ENCODE data around the gene ABCD3.
"Not testable (repeated sequence)": the region's sequence is repeated elsewhere in the genome, so short reads cannot be mapped to it uniquely, and the experiment has no call there.

DNA sequence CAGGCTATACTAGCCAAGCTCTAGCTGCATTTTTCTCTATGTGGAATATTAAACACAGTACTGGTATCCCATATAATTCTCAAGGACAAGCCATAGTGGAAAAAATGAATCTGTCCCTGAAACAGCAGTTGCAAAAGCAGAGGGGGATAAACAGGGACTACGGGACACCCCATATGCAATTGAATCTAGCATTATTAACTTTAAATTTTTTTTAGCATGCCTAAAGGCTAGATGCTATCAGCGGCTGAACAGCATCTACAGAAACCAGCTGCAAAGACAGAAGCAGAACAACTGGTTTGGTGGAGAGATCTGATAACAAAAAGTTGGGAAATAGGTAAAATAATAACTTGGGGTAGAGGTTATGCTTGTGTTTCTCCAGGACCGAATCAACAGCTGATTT, 30.6 kb downstream of the ABCD3 start:
- not testable (repeated sequence) for TF ChIP-seq SMC3 (IDR thresholded peaks at IDR 0.05; ENCODE audit: low read depth, low read length); POLR2AphosphoS5 (IDR thresholded peaks at IDR 0.05; ENCODE audit: low read depth, low read length); NRF1 (IDR thresholded peaks at IDR 0.05; ENCODE audit: low read depth, low read length); JUND (IDR thresholded peaks at IDR 0.05); EP300 (IDR thresholded peaks at IDR 0.05; ENCODE audit: borderline replicate concordance in 1 of 2, low read depth in 1 of 2, low read length in 1 of 2); TAF1 (IDR thresholded peaks at IDR 0.05; ENCODE audit: borderline replicate concordance, low read depth, low read length)
- TF ChIP-seq, protein P1, sequence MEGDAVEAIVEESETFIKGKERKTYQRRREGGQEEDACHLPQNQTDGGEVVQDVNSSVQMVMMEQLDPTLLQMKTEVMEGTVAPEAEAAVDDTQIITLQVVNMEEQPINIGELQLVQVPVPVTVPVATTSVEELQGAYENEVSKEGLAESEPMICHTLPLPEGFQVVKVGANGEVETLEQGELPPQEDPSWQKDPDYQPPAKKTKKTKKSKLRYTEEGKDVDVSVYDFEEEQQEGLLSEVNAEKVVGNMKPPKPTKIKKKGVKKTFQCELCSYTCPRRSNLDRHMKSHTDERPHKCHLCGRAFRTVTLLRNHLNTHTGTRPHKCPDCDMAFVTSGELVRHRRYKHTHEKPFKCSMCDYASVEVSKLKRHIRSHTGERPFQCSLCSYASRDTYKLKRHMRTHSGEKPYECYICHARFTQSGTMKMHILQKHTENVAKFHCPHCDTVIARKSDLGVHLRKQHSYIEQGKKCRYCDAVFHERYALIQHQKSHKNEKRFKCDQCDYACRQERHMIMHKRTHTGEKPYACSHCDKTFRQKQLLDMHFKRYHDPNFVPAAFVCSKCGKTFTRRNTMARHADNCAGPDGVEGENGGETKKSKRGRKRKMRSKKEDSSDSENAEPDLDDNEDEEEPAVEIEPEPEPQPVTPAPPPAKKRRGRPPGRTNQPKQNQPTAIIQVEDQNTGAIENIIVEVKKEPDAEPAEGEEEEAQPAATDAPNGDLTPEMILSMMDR (IDR thresholded peaks at IDR 0.05), result not testable (repeated sequence)
- TF ChIP-seq, protein P2, sequence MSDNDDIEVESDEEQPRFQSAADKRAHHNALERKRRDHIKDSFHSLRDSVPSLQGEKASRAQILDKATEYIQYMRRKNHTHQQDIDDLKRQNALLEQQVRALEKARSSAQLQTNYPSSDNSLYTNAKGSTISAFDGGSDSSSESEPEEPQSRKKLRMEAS (IDR thresholded peaks at IDR 0.05; ENCODE audit: low read depth), result not testable (repeated sequence)
- TF ChIP-seq, protein P3, sequence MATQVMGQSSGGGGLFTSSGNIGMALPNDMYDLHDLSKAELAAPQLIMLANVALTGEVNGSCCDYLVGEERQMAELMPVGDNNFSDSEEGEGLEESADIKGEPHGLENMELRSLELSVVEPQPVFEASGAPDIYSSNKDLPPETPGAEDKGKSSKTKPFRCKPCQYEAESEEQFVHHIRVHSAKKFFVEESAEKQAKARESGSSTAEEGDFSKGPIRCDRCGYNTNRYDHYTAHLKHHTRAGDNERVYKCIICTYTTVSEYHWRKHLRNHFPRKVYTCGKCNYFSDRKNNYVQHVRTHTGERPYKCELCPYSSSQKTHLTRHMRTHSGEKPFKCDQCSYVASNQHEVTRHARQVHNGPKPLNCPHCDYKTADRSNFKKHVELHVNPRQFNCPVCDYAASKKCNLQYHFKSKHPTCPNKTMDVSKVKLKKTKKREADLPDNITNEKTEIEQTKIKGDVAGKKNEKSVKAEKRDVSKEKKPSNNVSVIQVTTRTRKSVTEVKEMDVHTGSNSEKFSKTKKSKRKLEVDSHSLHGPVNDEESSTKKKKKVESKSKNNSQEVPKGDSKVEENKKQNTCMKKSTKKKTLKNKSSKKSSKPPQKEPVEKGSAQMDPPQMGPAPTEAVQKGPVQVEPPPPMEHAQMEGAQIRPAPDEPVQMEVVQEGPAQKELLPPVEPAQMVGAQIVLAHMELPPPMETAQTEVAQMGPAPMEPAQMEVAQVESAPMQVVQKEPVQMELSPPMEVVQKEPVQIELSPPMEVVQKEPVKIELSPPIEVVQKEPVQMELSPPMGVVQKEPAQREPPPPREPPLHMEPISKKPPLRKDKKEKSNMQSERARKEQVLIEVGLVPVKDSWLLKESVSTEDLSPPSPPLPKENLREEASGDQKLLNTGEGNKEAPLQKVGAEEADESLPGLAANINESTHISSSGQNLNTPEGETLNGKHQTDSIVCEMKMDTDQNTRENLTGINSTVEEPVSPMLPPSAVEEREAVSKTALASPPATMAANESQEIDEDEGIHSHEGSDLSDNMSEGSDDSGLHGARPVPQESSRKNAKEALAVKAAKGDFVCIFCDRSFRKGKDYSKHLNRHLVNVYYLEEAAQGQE (IDR thresholded peaks at IDR 0.05; ENCODE audit: low read depth, low read length), result not testable (repeated sequence)
- TF ChIP-seq, protein P4, sequence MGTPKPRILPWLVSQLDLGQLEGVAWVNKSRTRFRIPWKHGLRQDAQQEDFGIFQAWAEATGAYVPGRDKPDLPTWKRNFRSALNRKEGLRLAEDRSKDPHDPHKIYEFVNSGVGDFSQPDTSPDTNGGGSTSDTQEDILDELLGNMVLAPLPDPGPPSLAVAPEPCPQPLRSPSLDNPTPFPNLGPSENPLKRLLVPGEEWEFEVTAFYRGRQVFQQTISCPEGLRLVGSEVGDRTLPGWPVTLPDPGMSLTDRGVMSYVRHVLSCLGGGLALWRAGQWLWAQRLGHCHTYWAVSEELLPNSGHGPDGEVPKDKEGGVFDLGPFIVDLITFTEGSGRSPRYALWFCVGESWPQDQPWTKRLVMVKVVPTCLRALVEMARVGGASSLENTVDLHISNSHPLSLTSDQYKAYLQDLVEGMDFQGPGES (IDR thresholded peaks at IDR 0.05; ENCODE audit: low read depth, low read length), result not testable (repeated sequence)
